Activated naive CD8-positive, alpha-beta T cell treated with anti-CD3 and anti-CD28 coated beads for 36 hours (primary cell): ENCODE data around the gene DCDC2C. TPM values are rescaled to one million over a fixed set of nuclear protein-coding genes. Genes with fewer than 3 reads are reported as not detected.

Experiments used
- DNase-seq: peaks from one replicate; pipeline ENCODE4 v3.0.0; 2021
- H3K27ac Mint-ChIP-seq: one replicate; pipeline ENCODE4 v1.8.0; 2022; ENCODE audit warnings: mild to moderate bottlenecking, moderate library complexity, mixed read lengths
- H3K27me3 Mint-ChIP-seq: one replicate; pipeline ENCODE4 v1.8.0; 2022; ENCODE audit warnings: mild to moderate bottlenecking, mixed read lengths
- H3K36me3 Mint-ChIP-seq: one replicate; pipeline ENCODE4 v1.8.0; 2021; ENCODE audit warnings: mild to moderate bottlenecking, mixed read lengths
- H3K4me1 Mint-ChIP-seq: one replicate; pipeline ENCODE4 v1.8.0; 2021; ENCODE audit warnings: mixed read lengths
- H3K4me3 Mint-ChIP-seq: one replicate; pipeline ENCODE4 v1.8.0; 2022; ENCODE audit warnings: mild to moderate bottlenecking, moderate library complexity, mixed read lengths
- H3K9me3 Mint-ChIP-seq: one replicate; pipeline ENCODE4 v1.8.0; 2022; ENCODE audit warnings: mixed read lengths
- total RNA-seq, 2 experiments: library from RNA; stranded (reverse); gene quantifications; one replicate each; pipeline ENCODE4 v1.2.3, GENCODE V29; 2021

DCDC2C gene
- total RNA-seq, 2 experiments from 2014 or later: not detected

DNA sequence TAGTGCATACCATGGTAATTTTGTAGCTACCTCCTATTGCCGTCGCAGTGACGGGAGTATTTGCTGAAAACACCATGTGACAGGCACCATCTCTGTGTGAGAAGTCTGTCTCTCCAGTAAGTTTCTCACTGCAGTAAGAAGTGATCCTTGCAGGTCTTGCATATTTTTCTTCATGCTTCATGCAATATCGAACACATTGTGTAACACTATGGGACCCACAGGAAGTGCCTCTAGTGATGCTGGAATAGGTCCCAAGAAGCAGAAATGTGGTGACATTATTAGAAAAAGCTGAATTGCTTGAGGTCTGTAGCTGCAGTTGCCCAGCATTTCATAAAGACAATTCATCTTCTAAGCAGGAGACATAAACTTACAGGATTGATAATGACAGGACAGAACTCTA is 167.6 kb downstream of the DCDC2C start:
- H3K27ac Mint-ChIP-seq: no peak overlapping the region
- peaks cover 2% of the 10 kb centered on the region for H3K27me3 Mint-ChIP-seq
- H3K9me3 Mint-ChIP-seq: no peaks in the 10 kb centered on the region
- H3K4me3 Mint-ChIP-seq: no peak overlapping the region
- DNase-seq: no peak
- H3K4me1 Mint-ChIP-seq: no peaks in the 10 kb centered on the region
- H3K36me3 Mint-ChIP-seq: no peaks in the 10 kb centered on the region

DNA sequence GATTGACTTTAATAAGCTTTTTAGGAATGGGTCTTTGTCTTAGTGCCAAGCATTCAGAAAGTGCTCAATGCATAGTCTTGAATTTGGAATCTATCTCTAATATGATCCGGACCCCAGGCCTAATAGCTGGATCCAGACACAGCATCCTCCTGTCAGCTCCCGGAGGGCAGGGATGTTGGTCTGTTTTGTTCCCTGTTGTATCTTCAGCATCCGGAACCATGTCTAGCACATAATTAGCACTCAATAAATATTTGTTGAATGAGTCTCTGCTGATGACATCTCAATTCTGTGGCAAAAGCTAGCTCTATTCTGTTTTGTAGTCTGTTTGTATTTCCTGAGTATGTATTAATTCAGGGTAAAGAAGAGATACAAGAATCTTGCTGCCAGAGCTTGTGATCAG is 169.1 kb downstream of the DCDC2C start:
- Mint-ChIP-seq H3K9me3 (no peaks in the 10 kb centered on the region), H3K27ac (no peak overlapping the region), H3K36me3 (no peaks in the 10 kb centered on the region), H3K27me3 (peaks cover 5% of the 10 kb centered on the region), H3K4me1 (no peaks in the 10 kb centered on the region), H3K4me3 (no peak overlapping the region)
- no peak for DNase-seq

DNA sequence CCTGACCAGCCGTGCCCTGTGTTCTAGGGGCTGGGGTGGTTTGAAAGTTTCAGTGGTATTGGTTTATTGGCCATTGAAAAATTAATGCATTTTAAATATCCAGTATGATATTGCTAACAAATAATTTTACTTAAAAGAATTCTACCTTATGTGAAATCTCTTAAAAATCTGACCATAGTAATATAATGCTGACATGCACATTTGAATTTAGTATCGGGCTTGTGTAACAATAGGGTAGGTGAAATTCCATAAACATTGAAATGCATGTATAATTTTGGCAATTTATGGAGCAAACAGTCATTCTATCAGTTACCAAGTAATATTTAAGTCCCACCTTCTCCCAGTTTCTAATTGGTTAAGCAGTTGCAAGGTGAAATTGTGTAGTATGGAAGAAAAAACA is 170.5 kb downstream of the DCDC2C start:
- H3K36me3 Mint-ChIP-seq: no peaks in the 10 kb centered on the region
- H3K27me3 Mint-ChIP-seq: peaks cover 11% of the 10 kb centered on the region
- H3K9me3 Mint-ChIP-seq: no peaks in the 10 kb centered on the region
- DNase-seq: no peak
- H3K4me1 Mint-ChIP-seq: no peaks in the 10 kb centered on the region
- H3K4me3 Mint-ChIP-seq: no peak overlapping the region
- H3K27ac Mint-ChIP-seq: no peak overlapping the region

DNA sequence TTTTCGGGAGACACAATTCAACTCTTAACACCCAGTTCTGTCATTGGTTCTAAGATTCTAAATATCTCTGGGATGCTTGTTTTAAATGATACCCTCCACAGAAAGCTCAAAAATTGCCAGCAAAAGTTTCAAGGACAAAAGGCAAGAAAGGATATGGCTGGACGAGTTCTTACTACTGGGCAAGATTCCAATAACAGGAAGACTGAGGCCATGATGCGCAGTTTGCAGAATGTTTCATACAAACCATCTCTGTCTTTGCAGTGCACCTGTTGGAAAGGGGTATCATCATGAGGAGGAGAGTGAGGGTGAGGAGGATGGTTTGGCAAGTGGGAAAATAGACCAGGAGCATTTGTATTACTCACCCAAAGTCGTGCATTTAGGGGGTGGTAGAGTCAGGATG is 172.8 kb downstream of the DCDC2C start:
- H3K4me1 Mint-ChIP-seq: no peaks in the 10 kb centered on the region
- no peak overlapping the region for H3K4me3 Mint-ChIP-seq
- no peaks in the 10 kb centered on the region for H3K9me3 Mint-ChIP-seq
- no peak overlapping the region for H3K27ac Mint-ChIP-seq
- no peaks in the 10 kb centered on the region for H3K36me3 Mint-ChIP-seq
- H3K27me3 Mint-ChIP-seq: peaks cover 14% of the 10 kb centered on the region
- no peak for DNase-seq

DNA sequence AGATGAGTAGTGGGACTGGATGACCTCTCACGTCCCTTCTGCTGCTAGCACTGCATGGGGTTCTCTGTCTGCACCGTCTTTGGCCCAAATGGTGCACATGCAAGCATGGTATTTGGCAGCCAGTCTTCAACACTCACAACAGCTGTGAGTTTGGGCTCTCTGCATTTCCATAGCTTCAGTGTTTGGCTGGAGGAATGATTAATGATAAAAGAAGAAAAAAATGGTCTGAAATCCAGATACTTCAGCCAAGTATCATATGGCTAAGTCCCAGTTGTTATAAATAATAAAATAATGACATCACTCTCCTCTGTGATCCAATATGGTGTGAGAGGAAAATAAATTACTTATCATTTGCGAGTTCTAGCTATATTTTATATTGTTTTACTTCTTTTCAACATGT is 173.3 kb downstream of the DCDC2C start:
- H3K36me3 Mint-ChIP-seq: no peaks in the 10 kb centered on the region
- H3K4me1 Mint-ChIP-seq: no peaks in the 10 kb centered on the region
- no peak overlapping the region for H3K4me3 Mint-ChIP-seq
- H3K27ac Mint-ChIP-seq: no peak overlapping the region
- H3K27me3 Mint-ChIP-seq: peaks cover 14% of the 10 kb centered on the region
- no peak for DNase-seq
- H3K9me3 Mint-ChIP-seq: no peaks in the 10 kb centered on the region

DNA sequence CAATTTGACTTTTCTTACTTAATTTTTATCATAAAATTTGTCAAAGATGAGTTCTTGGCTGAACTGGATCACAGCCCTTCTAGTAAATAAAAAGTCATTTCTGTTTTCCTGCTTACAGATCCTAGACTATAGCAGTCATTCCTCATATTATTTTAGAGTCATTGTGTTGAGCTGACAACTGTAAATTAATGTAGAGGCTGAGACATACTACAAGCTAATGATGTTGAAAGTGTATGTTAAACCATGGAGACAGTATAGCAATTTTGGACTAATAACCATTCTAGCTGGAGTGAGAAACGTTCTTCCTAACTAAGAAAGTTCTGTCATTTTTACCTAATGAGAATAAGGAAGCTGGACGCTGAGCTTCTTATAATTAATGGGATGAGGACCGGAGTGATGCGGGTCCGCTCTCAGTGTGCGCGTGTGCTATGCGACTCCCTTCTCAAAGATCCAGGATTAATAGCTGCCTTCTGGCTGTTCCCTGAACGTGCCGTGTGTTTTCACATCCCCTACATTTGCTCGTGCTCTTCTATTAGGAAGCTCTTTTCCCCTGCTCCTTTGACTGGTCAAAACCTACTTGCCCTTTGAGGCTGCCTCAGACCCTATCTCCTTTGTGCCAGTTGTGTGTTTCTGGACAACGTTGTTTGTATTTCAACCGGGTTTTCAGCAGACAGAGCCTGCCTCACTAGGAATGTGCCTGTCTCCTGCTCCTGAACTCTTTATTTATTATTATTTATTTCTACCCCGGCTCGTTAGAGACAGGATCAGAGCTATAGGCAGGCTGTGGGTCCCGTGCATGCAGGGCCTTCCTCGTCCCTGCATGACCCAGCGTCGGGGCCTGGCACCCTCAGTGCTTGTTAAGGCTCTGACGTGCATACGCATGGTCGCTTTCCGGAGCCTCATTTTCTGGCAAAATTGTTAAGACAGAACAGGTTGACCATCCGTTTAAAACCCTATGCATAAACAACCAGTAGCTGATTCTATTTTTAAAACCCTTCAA is 182.6 kb downstream of the DCDC2C start:
- Mint-ChIP-seq H3K27ac (no peak overlapping the region), H3K27me3 (peaks cover 3% of the 10 kb centered on the region), H3K4me1 (no peaks in the 10 kb centered on the region), H3K9me3 (peaks cover 5% of the 10 kb centered on the region), H3K4me3 (no peak overlapping the region), H3K36me3 (no peaks in the 10 kb centered on the region)
- no peak for DNase-seq

DNA sequence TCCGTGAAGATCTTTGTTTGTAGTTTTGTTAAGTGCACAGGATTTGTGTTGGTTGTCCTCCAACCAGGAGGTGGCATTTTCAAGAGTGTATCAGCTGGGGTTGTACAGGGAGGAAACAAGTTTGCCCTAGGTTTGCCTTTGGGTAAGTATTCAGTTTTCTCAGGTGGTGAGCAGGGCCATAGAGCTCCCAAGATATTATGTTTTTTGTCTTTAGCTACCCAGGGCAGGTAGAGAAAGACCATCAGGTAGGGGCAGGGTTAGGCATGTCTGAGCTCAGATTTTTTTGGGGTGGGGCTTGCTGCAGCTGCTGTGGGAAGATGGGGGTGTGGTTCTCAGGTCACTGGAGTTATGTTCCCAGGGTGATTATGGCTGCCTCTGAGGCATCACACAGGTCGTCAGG is 191.6 kb downstream of the DCDC2C start:
- H3K4me3 Mint-ChIP-seq: no peak overlapping the region
- no peak for DNase-seq
- no peaks in the 10 kb centered on the region for H3K4me1 Mint-ChIP-seq
- H3K27me3 Mint-ChIP-seq: peaks cover 4% of the 10 kb centered on the region
- no peaks in the 10 kb centered on the region for H3K36me3 Mint-ChIP-seq
- H3K9me3 Mint-ChIP-seq: peaks cover 5% of the 10 kb centered on the region
- no peak overlapping the region for H3K27ac Mint-ChIP-seq

Other genes starting within 250 kb of the DCDC2C start
- gene ADI1, start 184.0 kb upstream of the DCDC2C start, total RNA-seq: 10 to 100 TPM; 22.8 to 23.7 TPM
- gene RNASEH1, start 145.2 kb upstream of the DCDC2C start, total RNA-seq: 10 to 100 TPM; 39.4 to 39.8 TPM
- 1,000 to 10,000 TPM; 1,614 to 1,631 TPM for gene RPS7, start 128.3 kb upstream of the DCDC2C start, total RNA-seq
- gene COLEC11, start 108.5 kb upstream of the DCDC2C start, total RNA-seq: under 1 TPM; 0.52 to 0.86 TPM
- not detected for gene ALLC, start 45.4 kb upstream of the DCDC2C start, total RNA-seq